LNCAP (cell line): Measurements from ENCODE around the gene GGCT.

Source experiments
- CTCF ChIP-seq: fragments of 450-650 bp; IDR thresholded peaks from 2 replicates; pipeline ENCODE4 v1.5.1; 2017; ENCODE audit warnings: mild to moderate bottlenecking

The GGCT gene

GRCh38 chr7:30450240-30450982 lies 54.2 kb downstream of the GGCT start:
- TF ChIP-seq CTCF = no peak

- TF ChIP-seq CTCF = no peak
Observed at GRCh38 chr7:30448461-30449189, 56.0 kb downstream of the GGCT start.

- no peak for TF ChIP-seq CTCF
Observed at GRCh38 chr7:30447466-30447865, 57.2 kb downstream of the GGCT start.
